Spleen (tissue), 7 donors: Measurements from ENCODE around the gene ARMC10.

Source experiments
- CTCF ChIP-seq, 11 experiments: fragments of 200-600 bp in 7 of 11; fragments of 450-650 bp in 4 of 11; sonication (generic) in 4 of 11; IDR thresholded peaks in 8 of 11; conservative IDR thresholded peaks in 3 of 11; 1 replicate in 7 of 11; 2 replicates in 4 of 11; pipeline versions ENCODE4 v1.4.0 to v1.8.0; 2016 to 2021; ENCODE audit warnings: antibody characterized with exemption in 11 of 11, inconsistent platforms in 4 of 11, mild to moderate bottlenecking in 1 of 11
- POLR2AphosphoS5 ChIP-seq, 3 donors: sonication (generic); formaldehyde crosslinking; IDR thresholded peaks; one replicate each; pipeline ENCODE4 v1.5.1; 2017; ENCODE audit warnings: antibody characterized with exemption in 3 of 3
- donor health status: DM: no; HTN: no; CAD: no; lungs with moderate emphysema.
- donor health status: DM: no; HTN: no; CAD: no.
- donor health status: DM: no; HTN: no; CAD: no.

DNA sequence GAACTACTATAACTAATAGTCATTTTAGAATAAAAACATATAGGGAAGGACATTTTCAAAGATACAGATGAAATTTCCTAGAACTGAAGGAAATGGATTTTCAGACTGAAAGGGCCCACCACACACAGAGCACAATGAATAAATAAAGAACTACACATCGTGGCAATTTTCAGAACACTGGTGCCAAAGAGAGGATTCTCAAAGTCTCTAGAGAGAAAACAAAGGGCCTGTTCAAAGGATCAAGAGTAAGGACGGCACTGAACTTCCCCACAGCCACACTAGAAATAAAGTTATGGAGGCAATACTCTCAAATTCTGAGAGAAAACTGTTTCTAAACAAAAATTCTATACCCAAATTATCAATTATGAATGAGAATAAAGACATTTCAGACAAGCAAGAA lies 52.1 kb downstream of the ARMC10 start:
- no peak for TF ChIP-seq POLR2AphosphoS5 (IDR thresholded peaks at IDR 0.05)
- no peak for TF ChIP-seq CTCF (IDR thresholded peaks at IDR 0.05 in 8 of 11, conservative IDR thresholded peaks at IDR 0.05 in 3 of 11)
